NCI-H1092 (cell line): ENCODE measurements around the gene TCF21.
"Not testable (repeated sequence)": the region's sequence is repeated elsewhere in the genome, so short reads cannot be mapped to it uniquely, and the experiment has no call there.

Experiments used
- DNase-seq: peaks from one replicate; lab custom pipeline; 2025; lab: John Stamatoyannopoulos, UW

The TCF21 gene

DNA sequence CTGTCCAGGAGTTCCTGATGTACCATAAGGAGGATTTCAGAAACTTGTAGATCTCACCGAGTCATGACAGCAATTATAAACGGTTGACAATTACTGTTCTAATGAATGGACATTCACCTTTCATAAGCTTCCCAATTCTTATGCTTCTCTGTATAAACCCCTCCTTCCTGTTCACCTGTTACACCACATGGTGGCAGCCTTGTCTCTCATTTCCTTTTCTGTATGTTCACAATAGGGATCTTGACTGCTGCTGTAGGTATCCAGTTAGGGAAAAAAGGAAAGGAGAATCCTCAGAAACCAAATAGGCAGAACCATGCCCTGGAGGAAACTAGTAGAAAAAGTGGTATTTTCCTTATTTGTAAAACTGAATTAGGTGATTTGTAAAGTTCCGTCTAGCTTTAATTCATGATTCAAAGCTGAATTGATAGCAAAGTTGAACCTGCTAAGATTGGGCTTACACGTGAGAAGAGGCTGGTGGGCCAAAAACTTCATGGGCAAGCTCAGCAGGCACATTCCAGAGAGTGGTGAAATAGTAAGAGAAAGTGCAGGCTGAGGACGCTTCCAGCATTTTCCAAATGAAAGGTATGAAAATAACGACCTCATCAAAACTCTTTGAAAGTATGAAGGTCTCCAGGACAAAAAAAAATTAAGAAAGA, 35.2 kb downstream of the TCF21 start:
- DNase-seq: peak; percentile 74

DNA sequence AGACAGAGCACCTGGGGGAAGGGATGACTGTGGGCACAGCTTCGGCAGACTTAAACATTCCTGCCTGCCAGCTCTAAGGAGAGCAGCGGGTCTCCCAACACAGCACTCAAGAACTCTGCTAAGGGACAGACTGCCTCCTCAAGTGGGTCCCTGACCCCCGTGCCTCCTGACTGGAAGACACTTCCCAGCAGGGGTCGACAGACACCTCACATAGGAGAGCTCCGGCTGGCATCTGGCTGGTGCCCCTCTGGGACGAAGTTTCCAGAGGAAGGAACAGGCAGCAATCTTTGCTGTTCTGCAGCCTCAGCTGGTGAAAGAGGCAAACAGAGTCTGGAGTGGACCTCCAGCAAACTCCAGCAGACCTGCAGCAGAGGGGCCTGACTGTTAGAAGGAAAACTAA, 42.3 kb downstream of the TCF21 start:
- not testable (repeated sequence) for DNase-seq

DNA sequence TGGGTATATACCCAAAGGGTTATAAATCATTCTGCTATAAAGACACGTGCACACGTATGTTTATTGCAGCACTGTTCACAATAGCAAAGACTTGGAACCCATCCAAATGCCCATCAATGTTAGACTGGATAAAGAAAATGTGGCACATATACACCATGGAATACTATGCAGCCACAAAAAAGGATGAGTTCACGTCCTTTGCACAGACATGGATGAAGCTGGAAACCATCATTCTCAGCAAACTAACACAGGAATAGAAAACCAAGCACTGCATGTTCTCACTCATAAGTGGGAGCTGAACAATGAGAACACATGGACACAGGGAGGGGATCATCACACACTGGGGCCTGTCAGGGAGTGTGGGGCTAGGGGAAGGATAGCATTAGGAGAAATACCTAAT, 47.4 kb downstream of the TCF21 start:
- not testable (repeated sequence) for DNase-seq

DNA sequence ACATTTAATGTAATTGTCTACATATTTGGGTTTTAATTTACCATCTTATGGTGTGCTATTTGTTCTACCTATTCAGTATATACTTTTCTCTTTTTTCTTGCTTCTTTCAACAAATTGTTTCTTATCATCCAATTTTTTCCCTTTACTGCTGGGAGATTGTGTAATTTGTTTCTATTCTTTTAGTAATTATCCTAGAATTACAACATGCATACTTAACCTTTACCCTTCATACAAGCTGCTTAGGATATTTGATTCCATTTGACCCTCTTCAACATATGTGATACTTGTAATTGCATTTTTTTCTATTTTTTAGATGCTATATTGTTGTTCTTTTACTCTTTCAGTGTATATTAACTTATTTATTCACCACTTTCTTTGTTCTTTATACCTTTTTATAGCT, 49.0 kb downstream of the TCF21 start:
- DNase-seq: no peak

DNA sequence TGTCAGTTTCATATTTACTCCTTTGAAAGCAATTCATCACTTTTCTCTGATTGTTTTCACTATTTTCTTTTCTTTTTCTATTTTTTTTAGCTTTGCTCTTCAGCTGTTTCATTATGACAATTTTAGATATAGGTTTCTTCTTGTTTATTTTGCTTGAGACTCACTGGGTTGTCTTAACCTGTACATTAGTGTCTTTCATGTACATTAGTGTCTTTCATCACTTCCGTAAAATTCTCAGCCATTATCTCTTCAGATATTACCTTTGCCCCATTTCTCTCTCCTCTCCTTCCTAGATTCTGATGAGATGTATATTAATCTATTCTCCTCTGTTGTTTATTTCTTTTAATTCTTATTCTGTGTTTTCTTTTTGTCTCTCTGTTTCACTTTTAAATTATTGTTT, 49.6 kb downstream of the TCF21 start:
- no peak for DNase-seq

DNA sequence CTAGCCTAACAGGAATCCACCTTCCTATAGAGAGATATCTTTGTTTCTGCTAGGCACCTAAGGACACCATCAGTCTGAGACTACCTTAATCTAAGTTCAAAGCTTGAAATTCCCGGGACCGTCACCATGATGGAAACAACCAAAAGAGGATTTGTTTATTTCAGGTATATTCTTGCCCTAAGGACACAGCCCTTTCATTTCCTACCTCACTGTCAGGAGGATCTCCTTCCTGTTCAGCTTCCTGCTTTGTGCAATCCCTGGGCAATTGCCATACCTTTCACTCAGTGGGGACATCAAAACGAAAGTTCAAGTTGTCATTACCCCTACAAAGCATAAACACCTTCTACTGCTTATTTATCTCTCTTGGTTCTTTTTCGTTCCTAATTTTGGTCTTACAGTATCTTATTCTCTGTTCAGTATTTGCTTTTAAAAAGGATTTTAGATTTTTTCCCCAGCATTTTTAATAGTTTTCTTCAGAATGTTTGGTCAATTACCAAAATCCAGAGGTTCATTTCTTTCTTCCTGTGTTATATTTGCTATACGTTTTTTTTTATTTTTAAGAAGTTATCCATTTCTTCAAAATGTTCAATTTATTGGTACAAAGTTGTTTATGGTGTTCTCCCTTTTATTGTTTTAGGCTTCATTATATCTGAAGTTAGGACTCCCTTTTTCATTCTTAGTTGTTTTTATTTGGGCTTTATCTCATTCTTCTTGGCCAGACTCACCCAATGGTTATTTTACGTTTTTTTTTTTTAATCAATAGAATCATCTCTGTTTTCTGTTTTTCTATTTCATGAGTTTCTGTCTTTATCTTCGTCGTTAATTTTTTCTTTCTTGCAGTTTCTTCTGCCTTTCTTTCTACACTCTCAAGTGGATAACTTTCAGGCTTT, 51.1 kb downstream of the TCF21 start:
- no peak for DNase-seq
